OCI-LY7 (cell line): ENCODE data around the gene MED31.

Experiments
- EZH2phosphoT487 ChIP-seq: fragments of 200-600 bp; sonication (generic); IDR thresholded peaks from 2 replicates; pipeline ENCODE4 v1.6.1; 2018; ENCODE audit warnings: low read depth, borderline replicate concordance, mild to moderate bottlenecking, mixed run types, antibody characterized with exemption, low read length, moderate library complexity, mixed read lengths
- TF ChIP-seq, protein P1 (sequence below): fragments of 200-600 bp; sonication (generic); conservative IDR thresholded peaks from 2 replicates; pipeline ENCODE4 v1.5.1; 2014; ENCODE audit warnings: mild to moderate bottlenecking, antibody characterized with exemption, low read length, moderate library complexity, mixed read lengths

DNA sequence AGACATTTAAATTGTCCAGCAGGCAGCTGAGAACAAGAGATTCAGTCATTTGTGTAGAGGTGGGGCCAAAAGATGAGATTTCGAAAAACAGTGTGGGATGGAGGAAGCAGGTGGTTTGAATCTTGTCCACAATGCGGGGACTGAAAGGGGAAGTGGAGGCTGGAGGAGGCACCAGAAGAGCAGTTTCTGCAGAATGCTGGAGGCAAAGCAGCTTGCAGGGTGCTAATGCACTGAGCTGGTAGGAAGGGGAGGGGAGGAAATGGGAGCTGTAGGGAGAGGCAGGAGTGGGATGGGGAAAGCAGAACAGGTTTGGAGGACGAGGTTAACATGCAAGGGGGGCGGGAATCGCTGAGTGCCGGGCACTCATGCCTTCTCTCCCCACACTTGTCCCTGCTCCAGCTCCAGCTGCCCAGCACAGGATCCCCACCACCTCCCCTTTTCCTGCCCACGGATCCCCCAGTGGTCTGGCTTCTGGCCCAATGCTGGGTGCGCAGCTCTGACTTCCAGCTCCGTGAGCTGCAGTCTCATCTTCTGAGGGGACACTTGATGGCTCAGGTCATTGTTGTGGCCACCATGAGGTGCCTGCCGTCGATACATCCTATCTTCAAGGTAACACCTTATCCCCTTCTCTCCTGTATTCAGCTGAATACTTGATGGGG lies 9.5 kb upstream of the MED31 start:
- TF ChIP-seq EZH2phosphoT487, result no peak
- TF ChIP-seq, protein P1, sequence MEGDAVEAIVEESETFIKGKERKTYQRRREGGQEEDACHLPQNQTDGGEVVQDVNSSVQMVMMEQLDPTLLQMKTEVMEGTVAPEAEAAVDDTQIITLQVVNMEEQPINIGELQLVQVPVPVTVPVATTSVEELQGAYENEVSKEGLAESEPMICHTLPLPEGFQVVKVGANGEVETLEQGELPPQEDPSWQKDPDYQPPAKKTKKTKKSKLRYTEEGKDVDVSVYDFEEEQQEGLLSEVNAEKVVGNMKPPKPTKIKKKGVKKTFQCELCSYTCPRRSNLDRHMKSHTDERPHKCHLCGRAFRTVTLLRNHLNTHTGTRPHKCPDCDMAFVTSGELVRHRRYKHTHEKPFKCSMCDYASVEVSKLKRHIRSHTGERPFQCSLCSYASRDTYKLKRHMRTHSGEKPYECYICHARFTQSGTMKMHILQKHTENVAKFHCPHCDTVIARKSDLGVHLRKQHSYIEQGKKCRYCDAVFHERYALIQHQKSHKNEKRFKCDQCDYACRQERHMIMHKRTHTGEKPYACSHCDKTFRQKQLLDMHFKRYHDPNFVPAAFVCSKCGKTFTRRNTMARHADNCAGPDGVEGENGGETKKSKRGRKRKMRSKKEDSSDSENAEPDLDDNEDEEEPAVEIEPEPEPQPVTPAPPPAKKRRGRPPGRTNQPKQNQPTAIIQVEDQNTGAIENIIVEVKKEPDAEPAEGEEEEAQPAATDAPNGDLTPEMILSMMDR, result no peak
